NCI-H2081 (cell line): ENCODE results near the gene USH1C.

Experiments
- DNase-seq, 2 experiments: peaks; one replicate each; lab custom pipeline; 2025; lab: John Stamatoyannopoulos, UW

USH1C gene

DNA sequence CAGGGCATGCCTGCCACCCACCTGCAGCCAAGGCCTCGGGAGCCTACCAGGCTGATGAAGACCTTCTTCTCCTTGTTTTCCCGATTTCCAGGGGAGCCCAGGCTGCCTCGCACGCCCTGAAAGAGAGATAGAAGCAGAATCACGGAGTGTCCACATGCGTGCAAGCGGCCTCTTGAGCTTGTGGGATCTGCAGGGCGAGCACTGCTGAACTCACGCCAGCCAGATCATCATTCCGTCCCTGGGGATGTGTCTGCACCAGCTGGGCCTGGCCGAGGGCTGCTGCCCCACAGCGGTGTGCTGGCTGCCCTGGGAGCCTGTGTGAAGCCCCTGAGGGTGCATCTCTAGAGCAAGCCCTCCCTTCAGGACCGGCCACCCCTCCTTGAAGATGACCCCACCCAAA, 17.9 kb downstream of the USH1C start:
- no peak for DNase-seq

DNA sequence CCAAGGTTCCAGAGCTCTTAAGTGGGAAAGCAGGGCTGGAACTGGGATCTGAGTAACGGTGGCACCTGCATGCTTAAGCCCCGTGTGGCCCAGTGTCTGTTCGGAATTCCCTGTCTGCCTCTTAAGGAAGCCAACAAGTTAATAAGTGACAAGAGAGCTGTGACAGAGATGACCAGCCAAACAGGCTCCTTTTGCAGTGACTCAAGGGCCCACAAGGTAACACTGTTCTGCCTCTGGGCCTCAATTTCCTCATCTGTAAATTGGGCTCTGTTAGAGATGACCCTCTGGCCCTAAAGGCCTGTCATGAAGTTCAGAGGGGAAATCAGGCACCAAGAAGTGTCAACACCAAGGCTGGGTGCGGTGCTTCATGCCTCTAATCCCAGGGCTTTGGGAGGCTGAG, 18.6 kb downstream of the USH1C start:
- DNase-seq, result no peak

DNA sequence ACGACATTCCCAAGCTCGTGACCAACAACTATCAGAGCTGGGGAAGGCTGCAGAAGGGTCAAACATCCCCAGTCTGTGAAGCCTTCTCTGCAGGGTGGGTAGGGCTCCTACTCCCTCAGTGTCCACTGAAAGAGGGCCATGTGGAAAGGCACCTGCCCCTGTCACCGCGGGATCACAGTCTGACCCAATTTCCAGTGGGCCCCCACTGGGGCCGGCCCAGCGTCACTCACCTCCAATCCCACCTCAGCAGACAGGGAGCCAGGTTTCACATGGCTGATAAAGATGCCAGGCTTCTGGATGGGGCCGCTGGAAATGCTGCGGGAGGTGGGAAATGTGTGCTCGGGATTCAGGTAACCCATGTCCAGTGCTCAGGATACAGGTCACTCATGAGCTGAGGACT, 20.0 kb downstream of the USH1C start:
- no peak for DNase-seq

DNA sequence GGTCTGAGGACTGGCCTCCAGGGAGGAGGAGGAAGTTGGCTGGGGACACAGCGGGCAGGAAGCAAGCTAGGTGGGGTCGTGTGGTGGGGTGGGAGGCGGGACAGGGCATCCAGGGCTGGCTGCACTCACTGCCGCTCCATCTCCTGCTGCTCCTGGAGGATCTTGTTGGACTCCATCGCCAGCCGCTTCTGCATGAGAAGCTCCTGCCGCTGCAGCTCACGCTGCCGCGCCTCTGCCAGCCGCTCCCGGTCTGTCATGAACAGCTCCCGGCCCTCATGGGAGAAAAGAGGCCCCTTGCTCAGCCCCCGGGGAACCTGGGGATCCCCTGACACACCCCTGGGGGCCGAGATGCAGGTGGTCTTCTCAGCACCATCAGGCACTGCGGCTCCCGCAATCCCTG, 21.6 kb downstream of the USH1C start:
- no peak for DNase-seq

DNA sequence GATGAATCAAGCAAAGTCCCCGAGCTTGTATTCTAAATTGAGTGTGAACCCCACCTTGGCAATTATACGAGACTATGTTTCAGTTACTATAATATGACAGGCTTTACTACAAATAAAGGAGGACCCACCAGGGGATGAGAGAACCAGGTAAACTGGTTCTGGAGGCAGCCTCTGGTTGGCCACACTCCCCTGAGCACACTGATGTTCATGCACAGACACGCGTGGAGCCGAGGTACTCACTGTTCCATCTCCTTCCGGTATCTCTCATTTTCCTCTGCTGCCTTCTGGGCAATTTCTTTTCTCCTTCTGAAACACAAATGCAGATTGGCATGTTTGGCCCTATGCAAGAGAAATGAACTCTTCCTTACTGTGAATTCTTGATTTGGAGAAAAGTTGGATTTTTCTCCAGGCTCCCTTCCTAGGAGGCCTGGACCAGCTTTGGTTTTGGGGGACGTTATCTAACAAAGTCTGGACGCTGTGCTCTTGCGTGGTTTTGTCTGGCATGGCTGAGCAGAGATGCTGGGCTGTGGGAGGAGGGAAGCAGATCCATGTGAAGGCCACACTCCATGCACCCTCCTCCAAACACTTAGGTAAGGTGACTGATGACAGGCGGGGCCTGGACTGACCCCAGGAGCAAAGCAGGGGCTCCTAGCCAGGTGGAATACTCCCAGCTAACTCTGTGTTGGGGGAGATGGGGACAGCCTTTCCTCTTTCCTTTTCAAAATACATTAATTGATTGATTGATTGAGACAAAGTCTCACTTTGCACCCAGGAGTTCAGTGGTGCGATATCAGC, 22.9 kb downstream of the USH1C start:
- DNase-seq, result no peak

DNA sequence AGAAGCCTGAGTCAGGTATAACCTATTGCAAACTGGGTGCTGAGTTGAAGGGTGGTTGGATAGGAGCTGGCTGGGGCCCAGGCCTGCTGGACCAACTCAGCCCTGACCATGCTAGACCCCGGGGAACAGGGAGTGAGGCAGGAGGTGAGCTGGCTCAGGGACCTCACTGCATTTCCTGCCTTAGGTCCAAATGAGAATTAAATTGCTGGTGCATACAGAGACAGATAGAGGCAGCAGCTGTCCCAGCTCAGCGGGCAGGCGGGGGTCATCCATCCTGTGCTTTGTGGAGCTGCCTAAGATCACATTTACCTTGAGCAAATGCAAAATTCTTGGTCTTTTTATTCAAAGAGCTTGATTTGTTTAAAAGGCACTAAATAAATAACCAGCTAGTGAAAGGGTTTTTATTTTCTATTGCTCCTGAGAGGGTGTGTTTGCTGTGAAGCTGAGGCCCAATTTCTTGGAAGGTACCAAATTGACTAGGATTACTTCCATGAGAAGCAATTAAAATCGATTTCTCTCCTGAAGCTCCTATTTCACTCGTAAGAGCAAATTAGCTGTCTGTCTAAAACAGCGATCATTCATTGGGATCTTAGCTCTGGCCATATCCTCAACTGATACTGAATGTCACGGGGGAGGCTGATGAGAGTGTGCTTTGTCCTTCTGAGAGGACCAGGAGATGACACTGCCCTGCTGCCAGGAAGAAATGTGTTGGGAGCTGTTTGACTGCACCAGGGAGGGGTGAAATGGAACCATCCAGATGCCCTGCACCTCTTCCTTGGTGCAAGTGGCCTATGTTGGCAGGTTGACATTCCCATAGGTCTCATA, 24.9 kb downstream of the USH1C start:
- peak; percentile 64 to 90 for DNase-seq

DNA sequence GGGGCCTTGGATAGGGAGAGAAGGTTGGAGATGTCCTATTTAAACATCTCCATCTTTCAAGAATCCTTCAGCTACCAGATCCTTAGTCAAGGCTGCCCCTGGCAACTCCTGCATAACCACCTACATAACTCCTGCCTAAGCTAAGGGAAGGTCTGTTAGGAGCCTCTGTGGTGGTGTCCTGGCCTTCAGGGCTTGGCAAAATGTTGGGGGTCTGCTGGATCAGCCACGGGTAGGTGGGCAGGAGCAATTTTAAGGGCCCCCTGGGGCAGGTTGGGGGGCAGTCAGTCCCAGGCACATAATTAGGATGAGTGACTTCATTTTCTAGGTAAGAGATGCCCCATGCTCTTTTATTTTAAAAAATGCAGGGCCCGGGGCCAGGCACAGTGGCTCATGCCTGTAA, 25.9 kb downstream of the USH1C start:
- no peak for DNase-seq

DNA sequence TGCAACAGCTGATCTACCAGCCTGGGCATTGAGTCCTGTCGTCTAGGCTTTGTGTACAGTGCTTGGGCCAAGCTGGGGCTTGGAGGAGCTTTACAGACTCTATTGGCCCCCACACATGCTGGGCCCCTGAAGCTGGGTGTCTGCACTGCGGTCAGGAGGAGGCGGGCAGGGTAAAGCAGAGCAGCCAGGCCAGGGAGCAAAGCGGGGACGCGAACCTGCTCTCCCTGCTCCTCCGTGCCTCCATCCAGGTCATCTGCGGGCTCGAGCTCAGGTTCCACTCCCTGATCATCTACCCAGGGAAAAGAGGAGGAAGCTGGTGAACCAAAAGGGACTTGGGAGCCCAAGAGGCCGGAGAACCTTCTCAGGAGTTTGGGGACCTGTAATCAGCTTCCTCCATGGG, 27.0 kb downstream of the USH1C start:
- no peak for DNase-seq

DNA sequence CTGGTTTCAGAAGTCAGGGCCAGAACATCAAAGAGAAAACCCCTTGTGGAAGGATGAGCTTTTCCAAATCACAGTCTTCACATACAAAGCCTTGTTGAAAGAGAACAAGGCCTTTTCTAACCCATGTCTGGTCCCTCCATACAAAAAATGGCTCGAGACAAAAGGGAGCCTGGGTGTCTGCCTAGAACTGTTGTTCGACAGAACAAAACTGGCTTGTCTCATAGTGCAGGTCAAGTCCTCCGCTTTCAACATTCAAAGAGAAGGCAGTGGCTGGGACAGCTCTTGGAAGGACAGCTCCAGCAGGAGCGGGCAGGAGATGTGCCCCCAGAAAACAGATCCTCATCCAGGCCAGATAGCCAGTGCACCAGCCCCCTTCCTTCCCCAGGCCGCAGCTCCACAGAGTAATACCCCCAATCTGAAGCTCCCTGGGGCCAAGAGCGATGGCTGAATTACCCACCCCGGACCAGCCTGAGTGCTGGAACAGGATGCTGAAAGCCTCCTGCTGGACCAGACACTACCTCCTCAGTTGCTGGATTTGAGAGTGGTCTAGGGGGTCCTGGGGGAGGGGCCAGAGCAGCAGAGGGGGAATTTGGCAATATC, 27.6 kb downstream of the USH1C start:
- no peak for DNase-seq

DNA sequence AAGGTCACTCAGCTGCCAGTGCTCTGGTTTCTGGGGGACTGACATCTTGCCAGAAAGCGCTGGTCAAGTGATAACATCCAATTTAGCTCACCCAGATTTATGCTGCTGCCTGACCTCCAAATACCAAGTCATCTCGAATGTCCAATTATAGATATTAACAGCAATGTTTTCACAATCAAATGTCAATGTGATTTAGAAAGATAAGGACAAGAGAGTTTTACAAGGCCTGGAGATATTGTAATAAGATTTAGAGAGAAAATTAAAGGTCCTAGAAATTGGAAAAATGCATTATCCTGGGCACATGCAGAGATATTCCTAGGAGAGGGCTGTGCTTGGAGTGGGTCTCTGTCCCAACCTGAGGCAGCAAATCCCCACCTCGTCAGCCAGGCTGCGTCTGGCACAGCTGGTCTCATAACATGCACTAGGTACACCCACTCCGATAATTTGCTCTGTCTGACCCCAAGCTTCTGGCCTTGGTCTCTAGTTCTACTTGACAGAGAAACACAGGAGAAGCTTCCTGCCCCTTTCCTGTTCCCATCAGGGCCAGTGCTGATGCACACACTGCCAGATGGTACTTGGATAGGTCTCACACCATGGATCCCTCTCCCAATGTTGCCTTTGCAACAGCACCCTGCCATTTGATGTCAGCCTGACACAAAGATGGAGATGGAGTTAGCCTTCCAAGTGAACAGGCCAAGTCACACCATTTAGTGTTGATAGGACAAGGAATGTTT, 28.6 kb downstream of the USH1C start:
- no peak for DNase-seq

DNA sequence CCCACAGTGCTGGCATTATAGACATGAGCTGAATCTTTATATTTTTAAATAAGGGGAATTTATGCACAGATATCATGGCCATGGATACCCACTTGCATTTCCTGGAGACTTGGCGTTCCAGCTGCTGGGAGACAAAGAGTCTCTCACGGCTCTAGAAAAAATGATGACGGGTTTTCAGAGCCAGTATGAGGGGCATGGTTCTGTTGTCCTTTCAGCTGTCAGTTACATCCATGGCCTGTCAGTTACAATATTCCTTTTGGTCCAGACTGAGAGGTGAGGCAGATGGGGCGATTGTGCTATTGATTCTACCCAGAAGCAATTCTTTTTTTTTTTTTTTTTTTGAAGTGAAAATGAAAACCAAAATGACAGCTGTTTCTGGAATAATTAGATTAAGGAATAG, 29.7 kb downstream of the USH1C start:
- DNase-seq, result no peak

DNA sequence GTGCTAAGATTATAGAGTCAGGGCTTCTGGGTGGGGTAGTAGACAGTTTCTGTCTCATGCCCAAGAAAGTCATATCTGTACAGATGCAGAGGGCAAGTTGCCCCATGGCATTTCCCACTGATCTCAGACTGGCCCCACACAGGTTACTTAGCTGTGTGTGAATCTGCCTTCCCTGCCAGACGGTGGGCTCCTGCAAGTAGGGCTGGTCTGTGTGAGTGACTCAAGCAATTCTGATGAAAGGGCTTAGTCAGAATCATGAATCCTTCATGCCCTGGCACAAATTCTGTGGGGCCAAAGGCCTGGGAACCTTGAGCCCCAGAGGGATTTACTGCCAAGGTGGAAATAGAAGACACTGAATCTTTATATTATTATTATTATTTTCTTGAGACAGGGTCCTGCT, 30.4 kb downstream of the USH1C start:
- DNase-seq, result no peak

DNA sequence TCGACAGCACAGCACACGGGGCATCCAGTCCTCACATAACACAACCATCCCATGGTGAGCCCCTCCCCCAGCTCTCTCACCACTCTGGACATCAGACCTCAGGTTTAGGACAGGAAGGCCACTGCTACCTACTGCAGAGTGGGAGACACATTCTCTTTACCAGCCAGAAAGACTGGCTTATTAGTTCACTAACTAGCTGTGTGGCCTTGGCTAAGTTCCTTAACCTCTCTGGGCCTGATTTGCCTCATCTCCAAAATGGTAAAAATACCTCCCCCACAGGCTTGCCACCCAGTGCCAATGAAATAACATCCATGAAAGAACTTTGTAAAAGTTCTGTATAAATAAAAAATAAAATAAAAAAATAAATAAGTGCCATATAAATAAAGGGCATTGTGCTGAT, 32.1 kb downstream of the USH1C start:
- no peak for DNase-seq

DNA sequence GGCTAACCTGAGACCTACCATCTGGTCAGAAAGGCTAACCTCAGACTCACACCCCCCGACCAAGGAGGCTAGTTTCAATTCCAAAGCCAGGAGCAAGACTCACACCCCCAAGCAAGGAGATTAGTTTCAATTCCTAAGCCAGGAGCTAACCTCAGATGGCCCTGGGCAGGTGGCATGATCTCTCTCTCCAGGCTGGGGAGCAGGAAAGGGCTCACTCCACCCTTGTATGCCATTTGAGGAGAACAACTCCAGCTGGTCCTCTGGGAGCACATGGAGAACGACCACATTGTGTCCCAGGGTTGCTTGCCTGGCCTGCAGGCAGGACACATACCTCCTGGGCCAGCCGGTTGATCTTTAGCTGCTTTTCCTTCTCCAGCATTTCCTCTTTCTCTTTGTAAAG, 32.6 kb downstream of the USH1C start:
- no peak for DNase-seq

DNA sequence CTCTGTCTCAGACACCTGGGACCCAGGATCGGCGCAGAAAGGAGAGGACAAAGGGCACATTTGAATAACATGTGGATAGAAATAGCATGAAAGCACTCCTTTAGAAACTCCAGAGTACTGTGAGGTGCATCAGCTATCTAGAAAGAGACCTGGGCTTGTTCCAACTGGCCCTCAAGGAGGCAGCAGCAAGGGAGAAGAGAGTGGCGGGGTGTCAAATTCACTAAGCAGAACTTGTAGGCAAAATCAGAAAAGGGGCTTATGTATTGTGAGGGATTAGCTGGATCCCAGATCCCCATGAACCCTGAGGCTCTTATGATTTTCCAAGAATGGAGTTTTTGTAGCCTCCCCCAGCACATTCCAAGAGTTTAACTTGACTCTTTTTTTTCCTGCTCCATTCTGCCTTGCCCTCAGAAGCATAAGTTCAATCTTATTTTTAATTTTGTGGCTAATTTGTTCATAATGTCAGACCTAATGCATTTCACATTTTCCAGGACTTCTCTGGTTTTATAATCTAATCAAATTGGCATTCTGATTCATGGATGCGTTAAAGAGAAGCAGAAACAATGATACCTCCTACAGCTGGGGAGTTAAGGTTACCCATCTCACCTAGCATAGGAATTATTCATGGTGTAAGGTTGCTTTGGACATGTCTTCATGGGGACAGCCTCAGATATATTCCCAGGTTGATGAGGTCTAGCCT, 33.6 kb downstream of the USH1C start:
- no peak for DNase-seq

DNA sequence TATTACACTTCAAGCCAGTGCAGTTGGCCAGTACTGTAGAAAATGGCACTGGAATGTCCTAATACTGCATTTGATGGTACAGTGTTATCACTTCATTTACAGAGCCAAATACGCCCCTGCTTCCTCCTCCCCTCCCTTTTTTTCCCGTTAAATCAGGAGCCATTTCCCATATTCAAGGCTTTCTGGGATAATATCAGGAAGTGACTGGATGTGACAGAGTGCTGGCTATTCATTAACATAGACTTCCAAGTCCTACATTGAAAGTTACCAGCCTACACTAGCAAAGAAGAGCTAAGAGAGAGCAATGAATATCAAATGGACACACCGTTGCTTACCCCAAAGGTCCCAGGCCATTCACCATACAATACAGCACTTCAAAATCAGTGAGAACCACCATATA, 35.4 kb downstream of the USH1C start:
- DNase-seq, result no peak

DNA sequence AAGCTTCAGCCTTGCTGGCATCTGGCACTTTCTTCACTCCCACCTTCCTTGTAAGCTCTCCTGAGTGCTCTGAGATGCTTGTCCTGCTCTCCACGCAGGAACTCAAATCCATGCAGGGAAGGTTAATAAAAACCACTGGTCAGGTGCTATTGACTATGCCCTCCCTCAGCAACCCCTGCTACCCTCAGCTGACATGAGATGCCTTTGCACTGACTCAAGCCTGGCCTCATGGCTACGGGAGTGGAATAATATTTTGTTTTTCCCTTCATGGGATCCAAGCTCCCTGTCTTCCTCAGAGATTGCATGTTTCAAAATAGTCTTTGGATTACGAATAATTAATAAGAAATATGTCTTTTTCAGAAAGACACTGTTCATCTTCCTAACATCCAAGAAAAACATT, 35.9 kb downstream of the USH1C start:
- DNase-seq, result no peak

DNA sequence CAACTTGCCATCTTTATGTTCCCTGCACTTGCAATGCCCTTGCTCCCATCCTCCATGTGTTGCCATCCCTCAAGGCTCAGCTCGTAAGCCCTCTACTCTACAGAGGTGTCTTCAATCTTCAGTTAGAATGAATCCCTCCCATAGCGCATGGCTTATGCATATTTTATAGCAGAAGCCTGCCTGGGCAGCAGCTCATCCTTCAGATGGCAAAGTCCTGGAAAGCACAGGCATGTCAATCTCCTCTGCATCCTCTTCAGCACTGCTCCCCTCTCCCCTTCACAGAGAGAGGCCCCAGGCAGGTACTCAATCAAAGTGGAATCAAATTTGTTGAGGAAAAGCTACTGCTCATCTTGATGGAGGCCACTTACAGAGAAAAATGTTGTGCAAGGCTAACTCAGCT, 36.4 kb downstream of the USH1C start:
- DNase-seq, result no peak

DNA sequence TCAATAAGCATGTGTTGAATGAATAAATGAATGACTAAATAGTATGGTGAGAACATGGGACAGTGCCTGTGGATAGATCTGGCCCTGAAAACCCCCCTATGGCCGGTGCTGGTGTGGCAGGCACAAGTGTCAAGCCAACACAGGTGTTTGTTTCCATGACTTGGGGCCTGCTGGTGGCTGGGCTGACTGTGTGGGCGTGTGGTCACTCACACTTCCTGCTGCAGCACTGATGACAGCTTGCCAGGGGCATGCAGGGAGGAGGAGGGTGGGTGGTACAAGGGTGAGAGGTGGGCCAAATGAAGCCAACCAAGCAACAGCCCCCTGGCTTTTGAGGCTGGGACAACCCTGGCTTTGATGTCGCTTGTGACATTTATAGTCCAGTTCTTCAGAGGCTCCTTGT, 37.3 kb downstream of the USH1C start:
- DNase-seq, result no peak

DNA sequence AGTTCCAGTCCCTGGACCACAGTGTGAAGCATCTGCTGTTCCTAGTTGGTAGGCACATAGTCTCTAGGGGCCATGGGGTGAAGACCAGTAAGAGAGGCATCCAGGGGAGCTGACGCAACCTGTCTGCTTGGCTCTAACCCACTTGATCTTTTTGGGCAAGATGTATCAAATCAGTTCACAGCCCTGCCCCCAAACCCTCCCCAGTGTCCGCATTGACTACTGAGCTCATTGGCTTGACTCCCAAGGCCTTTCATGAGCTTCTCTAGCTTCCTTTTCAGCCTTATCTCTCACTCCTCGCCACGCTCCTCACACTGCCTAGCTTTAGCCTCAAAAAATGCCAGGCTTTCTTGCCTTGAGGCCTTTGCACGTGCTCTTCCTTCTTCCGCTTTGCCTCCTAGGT, 37.9 kb downstream of the USH1C start:
- no peak for DNase-seq

DNA sequence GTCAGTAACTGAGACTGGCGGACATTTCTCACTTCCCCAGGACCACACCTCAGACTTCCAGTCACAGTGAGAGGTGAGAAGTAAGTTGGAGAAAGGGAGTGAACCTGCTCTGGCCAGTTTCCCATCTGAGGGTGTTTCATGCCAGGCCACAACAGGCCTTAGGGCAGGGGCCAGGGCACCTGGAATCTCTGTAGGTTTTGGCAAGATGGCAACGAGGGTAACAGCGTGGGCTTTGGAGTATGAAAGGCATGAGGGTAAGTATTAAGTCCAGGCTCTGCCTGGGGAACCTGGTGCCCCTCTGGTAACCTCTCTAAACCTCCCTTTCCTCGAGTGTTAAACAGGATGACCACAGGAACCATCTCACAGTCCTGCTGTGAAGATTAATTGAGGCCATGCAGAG, 39.1 kb downstream of the USH1C start:
- no peak for DNase-seq
